ENCODE data around the gene PGAM1.
"Not testable (repeated sequence)": the region's sequence is repeated elsewhere in the genome, so short reads cannot be mapped to it uniquely, and the experiment has no call there.

PGAM1 gene

GRCh38 chr10:97425964-97426775 is at the start of gene PGAM1:
PGAM1 (plus strand) TSS chr10:97426191; CDS start chr10:97426308, 117 bp downstream.
- peak within 1 kb of the TSS; percentile 97 for H3K4me3 ChIP-seq (ENCODE audit: low read depth, low read length)

GRCh38 chr10:97376413-97376812 is 49.6 kb upstream of the PGAM1 start:
- no peak overlapping the region for H3K4me3 ChIP-seq (ENCODE audit: low read depth, low read length)

- no peak overlapping the region for H3K4me3 ChIP-seq (ENCODE audit: low read depth, low read length)
These were observed 46.8 kb upstream of the PGAM1 start for GRCh38 chr10:97378933-97379921.

GRCh38 chr10:97380516-97380915 is 45.5 kb upstream of the PGAM1 start:
- no peak overlapping the region for H3K4me3 ChIP-seq (ENCODE audit: low read depth, low read length)

GRCh38 chr10:97381626-97382025 is 44.4 kb upstream of the PGAM1 start:
- no peak overlapping the region for H3K4me3 ChIP-seq (ENCODE audit: low read depth, low read length)

GRCh38 chr10:97383159-97383558 is 42.8 kb upstream of the PGAM1 start:
- H3K4me3 ChIP-seq (ENCODE audit: low read depth, low read length), result no peak overlapping the region

- H3K4me3 ChIP-seq (ENCODE audit: low read depth, low read length), result no peak overlapping the region
These were observed 41.8 kb upstream of the PGAM1 start for GRCh38 chr10:97384156-97384555.

GRCh38 chr10:97384641-97385040 is 41.4 kb upstream of the PGAM1 start:
- H3K4me3 ChIP-seq (ENCODE audit: low read depth, low read length), result no peak overlapping the region

- H3K4me3 ChIP-seq (ENCODE audit: low read depth, low read length), result no peak overlapping the region
These were observed 40.4 kb upstream of the PGAM1 start for GRCh38 chr10:97385565-97385964.

- no peak overlapping the region for H3K4me3 ChIP-seq (ENCODE audit: low read depth, low read length)
These were observed 37.8 kb upstream of the PGAM1 start for GRCh38 chr10:97388152-97388551.

GRCh38 chr10:97390091-97390490 is 35.9 kb upstream of the PGAM1 start:
- no peak overlapping the region for H3K4me3 ChIP-seq (ENCODE audit: low read depth, low read length)

- H3K4me3 ChIP-seq (ENCODE audit: low read depth, low read length), result no peak overlapping the region
These were observed 32.9 kb upstream of the PGAM1 start for GRCh38 chr10:97393034-97393573.

GRCh38 chr10:97396056-97396455 is 29.9 kb upstream of the PGAM1 start:
- H3K4me3 ChIP-seq (ENCODE audit: low read depth, low read length), result no peak overlapping the region

GRCh38 chr10:97399843-97400545 is 26.0 kb upstream of the PGAM1 start:
- peak overlapping the region; percentile 90 for H3K4me3 ChIP-seq (ENCODE audit: low read depth, low read length)

GRCh38 chr10:97400665-97401454 is 25.1 kb upstream of the PGAM1 start, which contains the start of gene RRP12:
RRP12 (minus strand) TSS chr10:97401340; CDS start chr10:97401231, 109 bp downstream.
- H3K4me3 ChIP-seq (ENCODE audit: low read depth, low read length), result peak within 1 kb of the TSS; percentile 90

GRCh38 chr10:97401455-97401919 is 24.5 kb upstream of the PGAM1 start:
- H3K4me3 ChIP-seq (ENCODE audit: low read depth, low read length), result peak overlapping the region; percentile 90

GRCh38 chr10:97404044-97404443 is 21.9 kb upstream of the PGAM1 start:
- no peak overlapping the region for H3K4me3 ChIP-seq (ENCODE audit: low read depth, low read length)

- no peak overlapping the region for H3K4me3 ChIP-seq (ENCODE audit: low read depth, low read length)
These were observed 19.9 kb upstream of the PGAM1 start for GRCh38 chr10:97406064-97406463.

GRCh38 chr10:97406483-97406882 is 19.5 kb upstream of the PGAM1 start:
- not testable (repeated sequence) for H3K4me3 ChIP-seq (ENCODE audit: low read depth, low read length)

Data from iPS-11a (cell line).